ENCODE results near the gene TMEM106C. TPM values are rescaled to one million over a fixed set of nuclear protein-coding genes. Genes with fewer than 3 reads are reported as not detected.

Gene TMEM106C
- total RNA-seq, 1 experiment from 2014 or later, result 48.3 TPM

GRCh38 chr12:48005001-48005749 lies 41.8 kb downstream of the TMEM106C start (continued):
- TF ChIP-seq ESRRA (CRISPR knock-in tag; IDR thresholded peaks at IDR 0.05; ENCODE audit: borderline replicate concordance), result no peak
- no peak for TF ChIP-seq MXD4 (CRISPR knock-in tag; IDR thresholded peaks at IDR 0.05; ENCODE audit: borderline replicate concordance)
- TF ChIP-seq MAX (CRISPR knock-in tag; IDR thresholded peaks at IDR 0.05), result peak; percentile 9; the same call in 1 of the 2 replicates
- TF ChIP-seq NFYB (CRISPR knock-in tag; conservative IDR thresholded peaks at IDR 0.05; ENCODE audit: low read depth), result no peak
- TF ChIP-seq TEAD1 (CRISPR knock-in tag; IDR thresholded peaks at IDR 0.05), result no peak
- no peak for TF ChIP-seq JUN (CRISPR knock-in tag; IDR thresholded peaks at IDR 0.05)
- TF ChIP-seq ZNF219 (CRISPR knock-in tag; IDR thresholded peaks at IDR 0.05; ENCODE audit: borderline replicate concordance), result no peak
- no peak for TF ChIP-seq HMGXB4 (CRISPR knock-in tag; IDR thresholded peaks at IDR 0.05)
- no peak for TF ChIP-seq SMAD4 (CRISPR knock-in tag; IDR thresholded peaks at IDR 0.05)
- no peak for TF ChIP-seq CTCF (IDR thresholded peaks at IDR 0.05)
- TF ChIP-seq NR3C1 (CRISPR knock-in tag; conservative IDR thresholded peaks at IDR 0.05; ENCODE audit: low read depth), result 0 out of 2 replicates have a peak, but pooled peaks have one; percentile 37
- no peak for TF ChIP-seq ERG (CRISPR knock-in tag; IDR thresholded peaks at IDR 0.05)
- no peak for TF ChIP-seq E2F4 (CRISPR knock-in tag; IDR thresholded peaks at IDR 0.05; ENCODE audit: borderline replicate concordance, low read depth)
- TF ChIP-seq PRRX2 (CRISPR knock-in tag; IDR thresholded peaks at IDR 0.05), result no peak
- no peak for TF ChIP-seq E2F1 (CRISPR knock-in tag; IDR thresholded peaks at IDR 0.05)
- 0 out of 2 replicates have a peak, but pooled peaks have one; percentile 40 for TF ChIP-seq CBFB (CRISPR knock-in tag; IDR thresholded peaks at IDR 0.05; ENCODE audit: low read depth)
- no peak for TF ChIP-seq RELA (CRISPR knock-in tag; IDR thresholded peaks at IDR 0.05; ENCODE audit: borderline replicate concordance)
- no peak for TF ChIP-seq ELF4 (CRISPR knock-in tag; IDR thresholded peaks at IDR 0.05; ENCODE audit: low read depth)
- no peak for TF ChIP-seq ZNF263 (CRISPR knock-in tag; IDR thresholded peaks at IDR 0.05; ENCODE audit: low read depth)
- no peak for TF ChIP-seq ATF2 (CRISPR knock-in tag; IDR thresholded peaks at IDR 0.05; ENCODE audit: borderline replicate concordance, low read depth)
- TF ChIP-seq SOX15 (CRISPR knock-in tag; IDR thresholded peaks at IDR 0.05), result no peak
- peak; percentile 10; the same call in 1 of the 2 replicates for TF ChIP-seq MYBL2 (CRISPR knock-in tag; IDR thresholded peaks at IDR 0.05)
